HG03097 (cell line): ENCODE results near the gene TMEM134.
"Not testable (repeated sequence)": the region's sequence is repeated elsewhere in the genome, so short reads cannot be mapped to it uniquely, and the experiment has no call there.

ENCODE experiments used
- ATAC-seq: cut with Tn5 transposase; IDR thresholded peaks from one replicate; pipeline ENCODE4 v1.9.1; 2021; ENCODE audit not compliant: unreplicated experiment, low FRiP score

The TMEM134 gene

GRCh38 chr11:67486481-67487195 is 17.6 kb upstream of the TMEM134 start:
- no peak for ATAC-seq

GRCh38 chr11:67485873-67486361 is 16.9 kb upstream of the TMEM134 start:
- ATAC-seq: not testable (repeated sequence)

GRCh38 chr11:67484847-67485311 is 15.8 kb upstream of the TMEM134 start:
- no peak for ATAC-seq

- ATAC-seq: no peak
Measured at GRCh38 chr11:67483831-67484665, 15.0 kb upstream of the TMEM134 start.

- peak; percentile 75 for ATAC-seq
Measured at GRCh38 chr11:67482827-67483798, 14.1 kb upstream of the TMEM134 start, which contains the start of gene AIP. Gene AIP, plus strand, starts transcription at chr11:67483026. Its CDS starts 133 bp downstream, at chr11:67483159.

- ATAC-seq: no peak
Measured at GRCh38 chr11:67482275-67482826, 13.3 kb upstream of the TMEM134 start.

GRCh38 chr11:67477344-67478050 is 8.4 kb upstream of the TMEM134 start:
- ATAC-seq: not testable (repeated sequence)

- ATAC-seq: not testable (repeated sequence)
Measured at GRCh38 chr11:67476692-67477091, 7.6 kb upstream of the TMEM134 start.

GRCh38 chr11:67472882-67473281 is 3.8 kb upstream of the TMEM134 start:
- no peak for ATAC-seq

- ATAC-seq: no peak
Measured at GRCh38 chr11:67470337-67471002, 1.4 kb upstream of the TMEM134 start.

- ATAC-seq: no peak
Measured at GRCh38 chr11:67469508-67469811, 409 bp upstream of the TMEM134 start.

- ATAC-seq: no peak
Measured at GRCh38 chr11:67468456-67468758, 644 bp downstream of the TMEM134 start.

GRCh38 chr11:67468056-67468455 is 995 bp downstream of the TMEM134 start:
- ATAC-seq: no peak

- no peak for ATAC-seq
Measured at GRCh38 chr11:67466962-67467771, 1.9 kb downstream of the TMEM134 start.

GRCh38 chr11:67466367-67466766 is 2.7 kb downstream of the TMEM134 start:
- no peak for ATAC-seq

- not testable (repeated sequence) for ATAC-seq
Measured at GRCh38 chr11:67465530-67465929, 3.5 kb downstream of the TMEM134 start.

- no peak for ATAC-seq
Measured at GRCh38 chr11:67465189-67465510, 3.9 kb downstream of the TMEM134 start.

- no peak for ATAC-seq
Measured at GRCh38 chr11:67464411-67465188, 4.5 kb downstream of the TMEM134 start.
